ENCODE data around the gene C11orf68. TPM values are rescaled to one million over a fixed set of nuclear protein-coding genes. Genes with fewer than 3 reads are reported as not detected.

C11orf68 gene
- total and polyA plus RNA-seq, 2 of the 8 experiments (the other 6 are each of a cell fraction or from before 2014, with no cell fraction given) = 24.0 to 51.2 TPM

DNA sequence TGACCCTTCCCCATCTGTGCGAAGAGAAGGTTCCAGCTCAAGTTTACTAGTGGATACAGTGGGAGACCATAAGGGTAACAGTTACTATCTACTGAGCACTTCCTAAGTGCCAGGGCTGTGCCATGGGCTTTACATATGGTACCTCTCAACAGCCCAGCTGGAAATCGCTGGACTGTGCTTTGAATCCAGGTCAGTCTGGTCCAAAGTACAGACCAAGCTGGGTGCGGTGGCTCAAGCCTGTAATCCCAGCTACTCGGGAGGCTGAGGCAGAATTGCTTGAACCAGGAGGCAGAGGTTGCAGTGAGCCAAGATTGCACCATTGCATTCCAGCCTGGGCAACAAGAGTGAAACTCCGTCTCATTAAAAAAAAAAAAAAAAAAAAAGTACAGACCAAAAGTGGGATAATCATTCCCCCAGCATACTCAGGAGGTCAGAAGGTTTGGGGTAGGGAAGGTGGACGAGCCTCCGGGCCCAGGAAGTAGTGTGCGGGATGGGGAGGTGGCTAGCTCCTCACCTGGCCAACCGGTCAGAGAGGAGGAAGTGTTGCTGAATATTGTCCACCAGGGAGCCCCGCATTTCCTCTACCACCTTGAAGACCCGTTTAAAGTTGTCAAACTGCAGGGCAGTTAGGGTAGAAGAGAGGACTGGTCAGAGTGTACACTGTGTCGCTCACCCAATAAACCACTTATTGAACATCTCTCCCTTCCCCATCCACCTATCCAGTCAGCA lies 32.9 kb downstream of the C11orf68 start (continued):
- TF ChIP-seq, protein P1, sequence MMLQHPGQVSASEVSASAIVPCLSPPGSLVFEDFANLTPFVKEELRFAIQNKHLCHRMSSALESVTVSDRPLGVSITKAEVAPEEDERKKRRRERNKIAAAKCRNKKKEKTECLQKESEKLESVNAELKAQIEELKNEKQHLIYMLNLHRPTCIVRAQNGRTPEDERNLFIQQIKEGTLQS (IDR thresholded peaks at IDR 0.05; ENCODE audit: insufficient read depth, low read depth, low read length) = no peak
- no peak for TF ChIP-seq RBBP5 (IDR thresholded peaks at IDR 0.05; ENCODE audit: borderline replicate concordance, low read depth, low read length)
- TF ChIP-seq USF2 (IDR thresholded peaks at IDR 0.05; ENCODE audit: low read length) = no peak
- TF ChIP-seq GTF2F1 (IDR thresholded peaks at IDR 0.05; ENCODE audit: borderline replicate concordance, low read depth, low read length) = no peak
